HCT116 (cell line): ENCODE data around the gene DRD2. TPM values are rescaled to one million over a fixed set of nuclear protein-coding genes. Genes with fewer than 3 reads are reported as not detected.

Source experiments
- ATAC-seq: fragments of 200-7000 bp; cut with Tn5 transposase; 2 replicates; pipeline ENCODE4 v1.9.1; 2020; ENCODE audit warnings: mild to moderate bottlenecking, moderate library complexity
- BruUV-seq: library from RNA; stranded (reverse); fragments of 400-500 nt; replicated peaks from 2 replicates; lab custom pipeline; 2021; lab: Mats Ljungman, UMichigan
- CTCF ChIA-PET: fragments of 300-600 bp; sonication (Branson Sonifier 250); formaldehyde crosslinking; loops from one replicate; lab custom pipeline; 2021; ENCODE audit warnings: antibody characterized with exemption; lab: Charles Lee
- POLR2A ChIA-PET: fragments of 300-600, 350-600 bp; sonication (Branson Sonifier 250); formaldehyde crosslinking; loops from one replicate; lab custom pipeline; 2021; ENCODE audit warnings: antibody characterized with exemption; lab: Charles Lee
- RAD21 ChIA-PET, 2 experiments: fragments of 300-600 bp; sonication (Branson Sonifier 250); formaldehyde crosslinking; loops; one replicate each; lab custom pipeline; 2023; ENCODE audit warnings: low total read pairs in 2 of 2; ENCODE audit not compliant: uncharacterized antibody in 2 of 2, unreplicated experiment in 2 of 2, low non-redundant PET in 1 of 2; lab: Charles Lee
- DNase-seq: peaks from one replicate; pipeline ENCODE4 v3.0.0-alpha.2; 2010; ENCODE audit warnings: low read depth, low spot score
- H2AFZ ChIP-seq: fragments of 200-600 bp; shearing (Covaris generic), sonication (generic); 2 replicates; pipeline ENCODE4 v1.6.1; 2017; ENCODE audit warnings: low read depth, mixed run types, mixed read lengths, antibody characterized with exemption, low read length; ENCODE audit not compliant: poor library complexity, severe bottlenecking
- H3K27ac ChIP-seq: 2 replicates; pipeline ENCODE4 v1.5.1; 2012; ENCODE audit warnings: low read depth, low read length
- H3K27me3 ChIP-seq: fragments of 200-600 bp; sonication (generic); 2 replicates; pipeline ENCODE4 v1.6.1; 2016; ENCODE audit warnings: mixed run types, low read length, mixed read lengths; ENCODE audit not compliant: insufficient read depth
- H3K36me3 ChIP-seq, 2 experiments: fragments of 200-500 bp in 1 of 2; fragments of 200-600 bp in 1 of 2; sonication (Bioruptor generic) in 1 of 2; sonication (generic) in 1 of 2; 2 replicates each; pipeline versions ENCODE4 v1.5.1 to v1.6.1; 2014 to 2016; ENCODE audit warnings: low read length in 2 of 2, inconsistent platforms in 1 of 2, mixed read lengths in 1 of 2, mixed run types in 1 of 2; ENCODE audit not compliant: insufficient read depth in 2 of 2, control insufficient read depth in 1 of 2
- H3K4me1 ChIP-seq, 2 experiments: fragments of 200-600 bp in 1 of 2; sonication (generic) in 1 of 2; 2 replicates each; pipeline versions ENCODE4 v1.5.1 to v1.6.1; 2012 to 2017; ENCODE audit warnings: low read length in 2 of 2, inconsistent platforms in 1 of 2, mild to moderate bottlenecking in 1 of 2, mixed read lengths in 1 of 2, mixed run types in 1 of 2, moderate library complexity in 1 of 2; ENCODE audit not compliant: insufficient read depth in 2 of 2, control insufficient read depth in 1 of 2
- H3K4me2 ChIP-seq: fragments of 200-600 bp; sonication (generic); 2 replicates; pipeline ENCODE4 v1.6.1; 2017; ENCODE audit warnings: mixed run types, low read length, mixed read lengths
- H3K4me3 ChIP-seq, 2 experiments: fragments of 200-600 bp in 1 of 2; sonication (generic) in 1 of 2; replicated peaks in 1 of 2; 2 replicates each; pipeline ENCODE4 v1.5.1; 2011 to 2016; ENCODE audit warnings: low read length in 2 of 2, control low read depth in 1 of 2, low read depth in 1 of 2, mild to moderate bottlenecking in 1 of 2, mixed read lengths in 1 of 2, mixed run types in 1 of 2
- H3K79me2 ChIP-seq: fragments of 200-600 bp; sonication (generic); 2 replicates; pipeline ENCODE4 v1.6.1; 2017; ENCODE audit warnings: mild to moderate bottlenecking, mixed run types, low read length, moderate library complexity, mixed read lengths; ENCODE audit not compliant: insufficient read depth
- H3K9ac ChIP-seq: fragments of 200-600 bp; sonication (generic); 2 replicates; pipeline ENCODE4 v1.6.1; 2016; ENCODE audit warnings: low read length, mixed read lengths
- H3K9me2 ChIP-seq: fragments of 200-600 bp; sonication (generic), shearing (Covaris generic); 2 replicates; pipeline ENCODE4 v1.6.1; 2017; ENCODE audit warnings: mixed run types, mild to moderate bottlenecking, moderate library complexity; ENCODE audit not compliant: insufficient read depth
- H3K9me3 ChIP-seq, 2 experiments: fragments of 200-500 bp in 1 of 2; fragments of 200-600 bp in 1 of 2; sonication (Bioruptor generic) in 1 of 2; sonication (generic) in 1 of 2; 2 replicates each; pipeline ENCODE4 v1.6.1; 2014 to 2017; ENCODE audit warnings: low read length in 2 of 2, mixed read lengths in 2 of 2, inconsistent platforms in 1 of 2, low read depth in 1 of 2, mild to moderate bottlenecking in 1 of 2, mixed run types in 1 of 2, moderate library complexity in 1 of 2; ENCODE audit not compliant: control insufficient read depth in 1 of 2, insufficient read depth in 1 of 2
- H4K20me1 ChIP-seq: fragments of 200-600 bp; sonication (generic), shearing (Covaris generic); 2 replicates; pipeline ENCODE4 v1.6.1; 2017; ENCODE audit warnings: mixed run types, mild to moderate bottlenecking, moderate library complexity; ENCODE audit not compliant: insufficient read depth
- CBX3 ChIP-seq: IDR thresholded peaks from 2 replicates; pipeline ENCODE4 v1.6.1; 2012; ENCODE audit warnings: low read depth
- CTCF ChIP-seq, 3 experiments: fragments of 200-600 bp in 1 of 3; sonication (generic) in 1 of 3; IDR thresholded peaks in 2 of 3; conservative IDR thresholded peaks in 1 of 3; 2 replicates each; pipeline ENCODE4 v1.5.1; 2012 to 2017; ENCODE audit warnings: low read depth in 2 of 3, low read length in 2 of 3, antibody characterized with exemption in 1 of 3, borderline replicate concordance in 1 of 3, control low read depth in 1 of 3, mild to moderate bottlenecking in 1 of 3, mixed read lengths in 1 of 3, mixed run types in 1 of 3, moderate library complexity in 1 of 3; ENCODE audit not compliant: insufficient read depth in 1 of 3
- FOSL1 ChIP-seq: IDR thresholded peaks from 2 replicates; pipeline ENCODE4 v1.6.1; 2012; ENCODE audit warnings: low read depth
- POLR2AphosphoS5 ChIP-seq: IDR thresholded peaks from 2 replicates; pipeline ENCODE4 v1.6.1; 2011; ENCODE audit warnings: mild to moderate bottlenecking, low read depth, low read length, moderate library complexity
- RAD21 ChIP-seq: IDR thresholded peaks from 2 replicates; pipeline ENCODE4 v1.6.1; 2012; ENCODE audit warnings: low read depth, mild to moderate bottlenecking
- SIN3A ChIP-seq: IDR thresholded peaks from 2 replicates; pipeline ENCODE4 v1.6.1; 2012; ENCODE audit warnings: low read depth
- SP1 ChIP-seq: IDR thresholded peaks from 2 replicates; pipeline ENCODE4 v1.6.1; 2012; ENCODE audit warnings: low read depth
- SRF ChIP-seq: IDR thresholded peaks from 2 replicates; pipeline ENCODE4 v1.6.1; 2012; ENCODE audit warnings: low read depth
- ZFX ChIP-seq: fragments of 450-650 bp; IDR thresholded peaks from 2 replicates; pipeline ENCODE4 v1.6.1; 2017
- ZNF274 ChIP-seq: fragments of 200-500 bp; sonication (Bioruptor generic); IDR thresholded peaks from 2 replicates; pipeline ENCODE4 v1.6.1; 2014; ENCODE audit warnings: mild to moderate bottlenecking, low read depth, low read length, inconsistent platforms
- intact Hi-C: fragments of 100-400 bp; cut with micrococcal nuclease; formaldehyde crosslinking; loops from 2 replicates; pipeline ENCODE4 v1.10.0; 2022
- total RNA-seq: library from RNA; stranded (reverse); gene quantifications from one replicate; pipeline ENCODE4 v1.2.1, GENCODE V29; 2021; ENCODE audit not compliant: unreplicated experiment
- TF ChIP-seq, protein P1 (sequence below): IDR thresholded peaks from 2 replicates; pipeline ENCODE4 v1.6.1; 2012; ENCODE audit warnings: low read depth
- TF ChIP-seq, protein P2 (sequence below): IDR thresholded peaks from 2 replicates; pipeline ENCODE4 v1.6.1; 2012

Gene DRD2
- total RNA-seq, 1 experiment from 2014 or later, result not detected

DNA sequence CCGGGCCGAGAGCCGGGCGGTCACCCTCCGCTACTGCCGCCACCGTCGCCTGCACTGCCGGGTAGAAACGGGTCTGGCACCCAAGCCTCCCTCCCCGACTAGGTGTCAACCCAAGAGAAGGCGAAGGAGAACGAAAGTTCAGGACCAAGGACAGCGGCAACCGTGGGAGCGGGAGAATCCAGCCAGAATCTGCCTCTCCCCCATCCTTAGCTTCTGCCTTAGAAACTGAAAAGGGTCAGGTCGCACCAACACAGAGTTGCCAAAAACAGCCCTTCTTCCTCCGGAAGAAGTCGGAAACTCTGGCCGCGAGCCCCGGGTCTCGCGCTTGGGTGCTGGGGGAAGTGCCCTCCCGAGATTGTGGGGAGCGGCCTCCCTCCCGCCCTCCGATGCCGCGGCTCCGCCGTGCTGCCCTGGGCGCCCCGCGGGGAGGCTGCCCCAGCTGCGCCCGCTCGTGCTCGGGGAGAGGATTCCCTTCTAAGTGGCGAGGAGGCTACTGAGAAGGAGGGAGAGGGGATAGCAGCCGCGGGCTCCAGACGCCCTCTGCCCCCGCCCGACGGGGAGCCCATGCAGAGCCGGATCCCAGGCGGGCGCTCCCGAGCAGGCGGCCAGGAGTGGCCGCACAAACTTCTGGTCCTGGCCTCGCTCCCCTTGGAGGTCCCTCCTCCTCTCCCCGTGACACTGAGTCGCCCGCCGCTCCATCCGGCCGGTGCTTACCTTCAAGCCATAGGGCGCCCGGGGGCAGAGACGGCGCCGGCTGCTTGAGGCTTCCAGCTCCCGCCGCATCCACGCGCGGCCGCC lies 637 bp downstream of the DRD2 start:
- H3K4me2 ChIP-seq, result no peak overlapping the region
- H3K4me1 ChIP-seq, result no peaks in the 10 kb centered on the region
- BruUV-seq, result no TSS peak
- H3K36me3 ChIP-seq, result no peaks in the 10 kb centered on the region
- H3K9ac ChIP-seq, result no peak overlapping the region
- no peaks in the 10 kb centered on the region for H3K79me2 ChIP-seq
- no peaks in the 10 kb centered on the region for H4K20me1 ChIP-seq
- TF ChIP-seq, protein P1, sequence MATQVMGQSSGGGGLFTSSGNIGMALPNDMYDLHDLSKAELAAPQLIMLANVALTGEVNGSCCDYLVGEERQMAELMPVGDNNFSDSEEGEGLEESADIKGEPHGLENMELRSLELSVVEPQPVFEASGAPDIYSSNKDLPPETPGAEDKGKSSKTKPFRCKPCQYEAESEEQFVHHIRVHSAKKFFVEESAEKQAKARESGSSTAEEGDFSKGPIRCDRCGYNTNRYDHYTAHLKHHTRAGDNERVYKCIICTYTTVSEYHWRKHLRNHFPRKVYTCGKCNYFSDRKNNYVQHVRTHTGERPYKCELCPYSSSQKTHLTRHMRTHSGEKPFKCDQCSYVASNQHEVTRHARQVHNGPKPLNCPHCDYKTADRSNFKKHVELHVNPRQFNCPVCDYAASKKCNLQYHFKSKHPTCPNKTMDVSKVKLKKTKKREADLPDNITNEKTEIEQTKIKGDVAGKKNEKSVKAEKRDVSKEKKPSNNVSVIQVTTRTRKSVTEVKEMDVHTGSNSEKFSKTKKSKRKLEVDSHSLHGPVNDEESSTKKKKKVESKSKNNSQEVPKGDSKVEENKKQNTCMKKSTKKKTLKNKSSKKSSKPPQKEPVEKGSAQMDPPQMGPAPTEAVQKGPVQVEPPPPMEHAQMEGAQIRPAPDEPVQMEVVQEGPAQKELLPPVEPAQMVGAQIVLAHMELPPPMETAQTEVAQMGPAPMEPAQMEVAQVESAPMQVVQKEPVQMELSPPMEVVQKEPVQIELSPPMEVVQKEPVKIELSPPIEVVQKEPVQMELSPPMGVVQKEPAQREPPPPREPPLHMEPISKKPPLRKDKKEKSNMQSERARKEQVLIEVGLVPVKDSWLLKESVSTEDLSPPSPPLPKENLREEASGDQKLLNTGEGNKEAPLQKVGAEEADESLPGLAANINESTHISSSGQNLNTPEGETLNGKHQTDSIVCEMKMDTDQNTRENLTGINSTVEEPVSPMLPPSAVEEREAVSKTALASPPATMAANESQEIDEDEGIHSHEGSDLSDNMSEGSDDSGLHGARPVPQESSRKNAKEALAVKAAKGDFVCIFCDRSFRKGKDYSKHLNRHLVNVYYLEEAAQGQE, result peak; percentile 77
- TF ChIP-seq POLR2AphosphoS5, result no peak
- TF ChIP-seq CBX3, result no peak
- no peaks in the 10 kb centered on the region for H3K9me2 ChIP-seq
- ChIA-PET CTCF (no interaction called here), RAD21 (no interaction called here), POLR2A (no interaction called here)
- no peaks in the 10 kb centered on the region for H3K9me3 ChIP-seq
- H3K4me3 ChIP-seq, result no peak overlapping the region
- DNase-seq, result no peak
- intact Hi-C loops, result no loop called here
- no peak overlapping the region for H3K27ac ChIP-seq
- no peak for ATAC-seq
- no peak overlapping the region for H2AFZ ChIP-seq
- peaks cover 34% of the 10 kb centered on the region for H3K27me3 ChIP-seq

GRCh38 chr11:113473983-113474361 lies 1.2 kb downstream of the DRD2 start:
- Histone ChIP-seq H2AFZ (no peak overlapping the region), H3K9me2 (no peaks in the 10 kb centered on the region), H4K20me1 (no peaks in the 10 kb centered on the region), H3K36me3 (no peaks in the 10 kb centered on the region), H3K4me2 (no peak overlapping the region), H3K4me1 (no peaks in the 10 kb centered on the region), H3K9ac (no peak overlapping the region), H3K9me3 (no peaks in the 10 kb centered on the region), H3K27me3 (peaks cover 34% of the 10 kb centered on the region), H3K27ac (no peak overlapping the region), H3K4me3 (no peak overlapping the region), H3K79me2 (no peaks in the 10 kb centered on the region)
- ChIA-PET POLR2A (no interaction called here), CTCF (no interaction called here), RAD21 (no interaction called here)
- no peak for TF ChIP-seq ZFX
- no peak for TF ChIP-seq ZNF274
- no peak for TF ChIP-seq CBX3
- no peak for TF ChIP-seq SRF
- no peak for TF ChIP-seq FOSL1
- TF ChIP-seq SIN3A, result no peak
- no peak for TF ChIP-seq RAD21
- TF ChIP-seq SP1, result no peak
- TF ChIP-seq, protein P2, sequence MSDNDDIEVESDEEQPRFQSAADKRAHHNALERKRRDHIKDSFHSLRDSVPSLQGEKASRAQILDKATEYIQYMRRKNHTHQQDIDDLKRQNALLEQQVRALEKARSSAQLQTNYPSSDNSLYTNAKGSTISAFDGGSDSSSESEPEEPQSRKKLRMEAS, result no peak
- no peak for TF ChIP-seq CTCF (IDR thresholded peaks at IDR 0.05 in 2 of 3, conservative IDR thresholded peaks at IDR 0.05 in 1 of 3; ENCODE audit: borderline replicate concordance in 1 of 3, insufficient read depth in 1 of 3, low read depth in 2 of 3, low read length in 2 of 3)
- intact Hi-C loops, result no loop called here
- DNase-seq (no peak), ATAC-seq (no peak)
- no TSS peak for BruUV-seq
